ENCODE measurements around the gene FAM193A. TPM values are rescaled to one million over a fixed set of nuclear protein-coding genes. Genes with fewer than 3 reads are reported as not detected.
A peak's percentile ranks its signal among the peaks of the same experiment; 100 is the strongest.

Gene FAM193A
- total and polyA plus RNA-seq, 3 experiments from 2014 or later, result 4.9 to 26.9 (median 25.8) TPM

- Mint-ChIP-seq H3K9me3 (no peaks in the 10 kb centered on the region), H3K36me3 (peaks cover 0 to 20% (median 3%) of the 10 kb centered on the region in 3 donors), H3K27me3 (no peaks in the 10 kb centered on the region), H3K4me1 (peaks cover 58 to 82% (median 75%) of the 10 kb centered on the region in 3 donors), H3K27ac (peak overlapping the region in 2 of 8 donors; percentile 63 to 74), H3K4me3 (peak overlapping the region in 1 of 7 donors; percentile 17)
- no peak overlapping the region for H3K27ac ChIP-seq (ENCODE audit: low read depth, low read length)
- H3K4me1 ChIP-seq (ENCODE audit: insufficient read depth, low read length), result peaks cover 22% of the 10 kb centered on the region
- CTCF ChIA-PET, result no interaction called here
- no peak for DNase-seq
- POLR2A ChIA-PET, result no interaction called here
- H3K27me3 ChIP-seq (ENCODE audit: insufficient read depth, low read length, poor library complexity, severe bottlenecking), result no peaks in the 10 kb centered on the region
- H3K9me3 ChIP-seq (ENCODE audit: low read length), result no peaks in the 10 kb centered on the region
- H3K36me3 ChIP-seq (ENCODE audit: insufficient read depth, low read length), result no peaks in the 10 kb centered on the region
- no peak overlapping the region for H3K4me3 ChIP-seq (ENCODE audit: low read length)
Observed at GRCh38 chr4:2572076-2572475, 35.6 kb downstream of the FAM193A start.

GRCh38 chr4:2572866-2573265 lies 36.4 kb downstream of the FAM193A start:
- H3K4me1 Mint-ChIP-seq, result peaks cover 57 to 79% (median 76%) of the 10 kb centered on the region in 3 donors
- H3K36me3 Mint-ChIP-seq, result peaks cover 0 to 14% (median 3%) of the 10 kb centered on the region in 3 donors
- peak overlapping the region in 6 of 8 donors; percentile 3 to 74 (median 50) for H3K27ac Mint-ChIP-seq
- DNase-seq, result no peak
- POLR2A ChIA-PET, result no interaction called here
- H3K36me3 ChIP-seq (ENCODE audit: insufficient read depth, low read length), result no peaks in the 10 kb centered on the region
- CTCF ChIA-PET, result no interaction called here
- peaks cover 18% of the 10 kb centered on the region for H3K4me1 ChIP-seq (ENCODE audit: insufficient read depth, low read length)
- no peaks in the 10 kb centered on the region for H3K27me3 Mint-ChIP-seq
- no peaks in the 10 kb centered on the region for H3K9me3 ChIP-seq (ENCODE audit: low read length)
- no peak overlapping the region for H3K4me3 Mint-ChIP-seq
- no peaks in the 10 kb centered on the region for H3K27me3 ChIP-seq (ENCODE audit: insufficient read depth, low read length, poor library complexity, severe bottlenecking)
- H3K4me3 ChIP-seq (ENCODE audit: low read length), result no peak overlapping the region
- H3K27ac ChIP-seq (ENCODE audit: low read depth, low read length), result no peak overlapping the region
- H3K9me3 Mint-ChIP-seq, result no peaks in the 10 kb centered on the region

- peaks cover 17% of the 10 kb centered on the region for H3K4me1 ChIP-seq (ENCODE audit: insufficient read depth, low read length)
- Mint-ChIP-seq H3K4me3 (peak overlapping the region in 1 of 7 donors; percentile 13), H3K9me3 (peaks cover 0 to 2% (median 0%) of the 10 kb centered on the region in 5 donors), H3K27me3 (no peaks in the 10 kb centered on the region), H3K36me3 (peaks cover 0 to 10% (median 3%) of the 10 kb centered on the region in 3 donors), H3K27ac (peak overlapping the region in 5 of 8 donors; percentile 32 to 62 (median 39)), H3K4me1 (peaks cover 52 to 74% (median 71%) of the 10 kb centered on the region in 3 donors)
- no peak overlapping the region for H3K4me3 ChIP-seq (ENCODE audit: low read length)
- no peak overlapping the region for H3K27ac ChIP-seq (ENCODE audit: low read depth, low read length)
- H3K36me3 ChIP-seq (ENCODE audit: insufficient read depth, low read length), result no peaks in the 10 kb centered on the region
- CTCF ChIA-PET, result no interaction called here
- DNase-seq, result no peak
- H3K27me3 ChIP-seq (ENCODE audit: insufficient read depth, low read length, poor library complexity, severe bottlenecking), result no peaks in the 10 kb centered on the region
- no peaks in the 10 kb centered on the region for H3K9me3 ChIP-seq (ENCODE audit: low read length)
- POLR2A ChIA-PET, result no interaction called here
Observed at GRCh38 chr4:2574009-2574408, 37.6 kb downstream of the FAM193A start.

- Histone ChIP-seq H3K4me1 (ENCODE audit: insufficient read depth, low read length) (peaks cover 16% of the 10 kb centered on the region), H3K4me3 (ENCODE audit: low read length) (no peak overlapping the region), H3K27ac (ENCODE audit: low read depth, low read length) (no peak overlapping the region), H3K9me3 (ENCODE audit: low read length) (no peaks in the 10 kb centered on the region), H3K27me3 (ENCODE audit: insufficient read depth, low read length, poor library complexity, severe bottlenecking) (no peaks in the 10 kb centered on the region), H3K36me3 (ENCODE audit: insufficient read depth, low read length) (no peaks in the 10 kb centered on the region)
- CTCF ChIA-PET, result no interaction called here
- Mint-ChIP-seq H3K27ac (peak overlapping the region in 3 of 8 donors; percentile 6 to 32 (median 8)), H3K27me3 (no peaks in the 10 kb centered on the region), H3K4me3 (no peak overlapping the region), H3K9me3 (peaks cover 0 to 2% (median 0%) of the 10 kb centered on the region in 5 donors), H3K4me1 (peaks cover 47 to 69% (median 69%) of the 10 kb centered on the region in 3 donors), H3K36me3 (peaks cover 0 to 10% (median 3%) of the 10 kb centered on the region in 3 donors)
- DNase-seq, result no peak
- POLR2A ChIA-PET, result no interaction called here
Observed at GRCh38 chr4:2574863-2575262, 38.4 kb downstream of the FAM193A start.

GRCh38 chr4:2576290-2576689 lies 39.8 kb downstream of the FAM193A start:
- H3K27me3 Mint-ChIP-seq, result no peaks in the 10 kb centered on the region
- ChIA-PET CTCF (no interaction called here), POLR2A (no interaction called here)
- H3K9me3 ChIP-seq (ENCODE audit: low read length), result no peaks in the 10 kb centered on the region
- peaks cover 0 to 2% (median 0%) of the 10 kb centered on the region in 5 donors for H3K9me3 Mint-ChIP-seq
- DNase-seq, result no peak
- peaks cover 36 to 63% (median 63%) of the 10 kb centered on the region in 3 donors for H3K4me1 Mint-ChIP-seq
- no peak overlapping the region for H3K4me3 ChIP-seq (ENCODE audit: low read length)
- H3K36me3 Mint-ChIP-seq, result peaks cover 0 to 10% (median 6%) of the 10 kb centered on the region in 3 donors
- H3K36me3 ChIP-seq (ENCODE audit: insufficient read depth, low read length), result no peaks in the 10 kb centered on the region
- no peak overlapping the region for H3K27ac Mint-ChIP-seq
- peaks cover 2% of the 10 kb centered on the region for H3K4me1 ChIP-seq (ENCODE audit: insufficient read depth, low read length)
- H3K27me3 ChIP-seq (ENCODE audit: insufficient read depth, low read length, poor library complexity, severe bottlenecking), result no peaks in the 10 kb centered on the region
- no peak overlapping the region for H3K27ac ChIP-seq (ENCODE audit: low read depth, low read length)
- H3K4me3 Mint-ChIP-seq, result no peak overlapping the region

- Histone ChIP-seq H3K4me3 (ENCODE audit: low read length) (no peak overlapping the region), H3K4me1 (ENCODE audit: insufficient read depth, low read length) (peaks cover 3% of the 10 kb centered on the region), H3K27me3 (ENCODE audit: insufficient read depth, low read length, poor library complexity, severe bottlenecking) (no peaks in the 10 kb centered on the region), H3K36me3 (ENCODE audit: insufficient read depth, low read length) (no peaks in the 10 kb centered on the region), H3K27ac (ENCODE audit: low read depth, low read length) (no peak overlapping the region), H3K9me3 (ENCODE audit: low read length) (no peaks in the 10 kb centered on the region)
- H3K36me3 Mint-ChIP-seq, result peaks cover 3 to 10% (median 9%) of the 10 kb centered on the region in 3 donors
- peaks cover 35 to 65% (median 64%) of the 10 kb centered on the region in 3 donors for H3K4me1 Mint-ChIP-seq
- CTCF ChIA-PET, result no interaction called here
- peak overlapping the region in 1 of 8 donors; percentile 43 for H3K27ac Mint-ChIP-seq
- no peaks in the 10 kb centered on the region for H3K27me3 Mint-ChIP-seq
- no peak overlapping the region for H3K4me3 Mint-ChIP-seq
- POLR2A ChIA-PET, result no interaction called here
- H3K9me3 Mint-ChIP-seq, result peaks cover 0 to 2% (median 0%) of the 10 kb centered on the region in 5 donors
- no peak for DNase-seq
Observed at GRCh38 chr4:2578106-2578505, 41.7 kb downstream of the FAM193A start.

- peaks cover 0 to 2% (median 0%) of the 10 kb centered on the region in 5 donors for H3K9me3 Mint-ChIP-seq
- H3K36me3 ChIP-seq (ENCODE audit: insufficient read depth, low read length), result no peaks in the 10 kb centered on the region
- no peaks in the 10 kb centered on the region for H3K9me3 ChIP-seq (ENCODE audit: low read length)
- peaks cover 32 to 65% (median 63%) of the 10 kb centered on the region in 3 donors for H3K4me1 Mint-ChIP-seq
- H3K27me3 ChIP-seq (ENCODE audit: insufficient read depth, low read length, poor library complexity, severe bottlenecking), result no peaks in the 10 kb centered on the region
- H3K27me3 Mint-ChIP-seq, result no peaks in the 10 kb centered on the region
- H3K4me3 ChIP-seq (ENCODE audit: low read length), result no peak overlapping the region
- H3K27ac Mint-ChIP-seq, result no peak overlapping the region
- ChIA-PET CTCF (no interaction called here), POLR2A (no interaction called here)
- no peak for DNase-seq
- peaks cover 3 to 10% (median 9%) of the 10 kb centered on the region in 3 donors for H3K36me3 Mint-ChIP-seq
- H3K27ac ChIP-seq (ENCODE audit: low read depth, low read length), result no peak overlapping the region
- no peak overlapping the region for H3K4me3 Mint-ChIP-seq
- H3K4me1 ChIP-seq (ENCODE audit: insufficient read depth, low read length), result peaks cover 3% of the 10 kb centered on the region
Observed at GRCh38 chr4:2579910-2580309, 43.5 kb downstream of the FAM193A start.

- H3K27me3 ChIP-seq (ENCODE audit: insufficient read depth, low read length, poor library complexity, severe bottlenecking), result no peaks in the 10 kb centered on the region
- H3K9me3 Mint-ChIP-seq, result peaks cover 0 to 2% (median 0%) of the 10 kb centered on the region in 5 donors
- ChIA-PET CTCF (interaction anchor here (0.5 kb wide), 1 partner anchor 31 kb away, joined by 3 read pairs; no protein-coding TSS in a partner anchor), POLR2A (no interaction called here)
- no peaks in the 10 kb centered on the region for H3K9me3 ChIP-seq (ENCODE audit: low read length)
- H3K36me3 ChIP-seq (ENCODE audit: insufficient read depth, low read length), result no peaks in the 10 kb centered on the region
- no peak overlapping the region for H3K27ac ChIP-seq (ENCODE audit: low read depth, low read length)
- no peaks in the 10 kb centered on the region for H3K27me3 Mint-ChIP-seq
- H3K4me1 ChIP-seq (ENCODE audit: insufficient read depth, low read length), result peaks cover 19% of the 10 kb centered on the region
- H3K27ac Mint-ChIP-seq, result peak overlapping the region in 5 of 8 donors; percentile 25 to 86 (median 70)
- peak overlapping the region in 2 of 7 donors; percentile 3 to 10 for H3K4me3 Mint-ChIP-seq
- peaks cover 46 to 74% (median 71%) of the 10 kb centered on the region in 3 donors for H3K4me1 Mint-ChIP-seq
- H3K4me3 ChIP-seq (ENCODE audit: low read length), result no peak overlapping the region
- DNase-seq, result no peak
- H3K36me3 Mint-ChIP-seq, result peaks cover 3 to 6% (median 4%) of the 10 kb centered on the region in 3 donors
Observed at GRCh38 chr4:2583092-2583491, 46.6 kb downstream of the FAM193A start.
